ENCODE results near the gene ZNF792.
"Not testable (repeated sequence)": the region's sequence is repeated elsewhere in the genome, so short reads cannot be mapped to it uniquely, and the experiment has no call there.

ZNF792 gene

DNA sequence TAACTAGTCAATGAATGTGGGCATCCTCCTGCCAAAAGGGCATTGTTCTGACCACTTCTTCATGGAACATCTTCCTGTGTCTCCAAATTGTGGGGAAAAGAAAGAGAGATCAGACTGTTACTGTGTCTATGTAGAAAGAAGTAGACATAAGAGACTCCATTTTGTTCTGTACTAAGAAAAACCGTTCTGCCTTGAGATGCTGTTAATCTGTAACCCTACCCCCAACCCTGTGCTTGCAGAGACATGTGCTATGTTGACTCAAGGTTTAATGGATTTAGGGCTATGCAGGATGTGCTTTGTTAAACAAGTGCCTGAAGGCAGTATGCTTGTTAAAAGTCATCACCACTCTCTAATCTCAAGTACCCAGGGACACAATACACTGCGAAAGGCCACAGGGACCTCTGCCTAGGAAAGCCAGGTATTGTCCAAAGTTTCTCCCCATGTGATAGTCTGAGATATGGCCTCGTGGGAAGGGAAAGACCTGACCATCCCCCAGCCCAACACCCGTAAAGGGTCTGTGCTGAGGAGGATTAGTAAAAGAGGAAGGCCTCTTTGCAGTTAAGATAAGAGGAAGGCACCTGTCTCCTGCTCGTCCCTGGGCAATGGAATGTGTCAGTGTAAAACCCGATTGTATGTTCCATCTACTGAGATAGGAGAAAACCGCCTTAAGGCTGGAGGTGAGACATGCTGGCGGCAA is 43.8 kb downstream of the ZNF792 start:
- DNase-seq = not testable (repeated sequence)

DNA sequence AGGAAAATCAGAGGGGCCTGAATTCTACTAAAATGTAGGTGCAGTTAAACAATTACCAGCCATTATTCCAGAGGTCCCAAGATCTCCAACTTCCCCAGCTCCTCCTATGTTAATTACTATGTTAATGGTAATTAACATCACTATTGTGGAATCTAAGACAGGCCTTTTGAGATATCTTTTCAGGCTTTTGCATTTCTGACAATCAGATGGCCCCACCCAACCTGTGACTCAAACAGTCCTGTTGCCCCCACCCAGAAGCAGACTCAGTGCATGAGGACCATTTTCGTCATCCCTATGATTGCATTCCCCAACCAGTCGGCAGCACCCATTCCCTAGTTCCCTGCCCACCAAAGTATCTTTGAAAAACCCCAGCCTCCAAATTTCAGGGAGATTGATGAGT is 45.8 kb downstream of the ZNF792 start:
- no peak for DNase-seq

DNA sequence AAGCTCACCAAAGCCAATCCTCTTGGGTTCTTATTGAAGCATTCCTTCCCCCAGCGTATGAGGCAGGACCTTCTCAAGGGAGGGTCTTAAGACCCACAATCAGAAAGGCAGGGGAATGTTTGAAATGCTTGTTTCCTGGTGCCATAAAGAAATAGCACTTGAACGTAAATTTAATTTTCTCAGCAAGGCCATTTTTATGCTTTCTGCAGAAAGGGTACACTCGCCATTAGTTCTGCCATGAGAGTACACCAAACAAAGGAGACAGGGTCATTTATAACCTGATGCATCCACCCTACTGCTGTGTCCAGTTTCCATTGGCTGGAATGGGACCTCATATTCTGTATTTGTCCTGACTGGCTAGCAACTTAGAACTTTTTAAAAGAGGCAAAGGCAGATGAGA is 46.9 kb downstream of the ZNF792 start:
- not testable (repeated sequence) for DNase-seq

DNA sequence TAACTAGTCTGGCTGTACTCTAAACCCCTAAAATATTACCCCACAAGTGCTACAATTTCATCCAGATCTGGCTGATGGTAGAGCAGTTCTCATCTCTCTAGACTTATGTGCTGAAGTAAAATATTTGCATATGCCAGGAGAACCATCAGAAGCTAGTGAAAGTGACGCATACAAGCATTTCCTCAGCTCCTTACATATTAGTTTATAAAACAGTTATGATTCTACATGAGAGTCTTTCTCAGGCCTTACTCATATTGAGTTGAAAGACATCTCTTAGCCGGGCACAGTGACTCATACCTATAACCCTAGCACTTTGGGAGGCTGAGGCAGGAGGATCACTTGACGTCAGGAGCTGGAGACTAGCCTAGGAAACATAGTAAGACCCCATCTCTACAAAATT is 53.3 kb downstream of the ZNF792 start:
- no peak for DNase-seq

Data from stimulated activated CD4-positive, alpha-beta T cell treated with anti-CD3 and anti-CD28 coated beads, Interleukin-2, amount 100 ng/mL, for 24 hours (primary cell).